Measurements from ENCODE around the gene FBXW7.

Gene FBXW7

GRCh38 chr4:152278505-152279233 is 257.2 kb downstream of the FBXW7 start:
- no peaks in the 10 kb centered on the region for H3K27me3 ChIP-seq (replicated peaks; ENCODE audit: control insufficient read depth, insufficient read depth, low read length, poor library complexity, severe bottlenecking)
- no peaks in the 10 kb centered on the region for H3K9me3 ChIP-seq (ENCODE audit: control insufficient read depth, low read length)
- H3K27ac ChIP-seq (ENCODE audit: insufficient read depth, low read length, poor library complexity, severe bottlenecking): no peak overlapping the region
- peaks cover 9% of the 10 kb centered on the region for H3K4me1 ChIP-seq (ENCODE audit: control insufficient read depth, insufficient read depth, low read length, poor library complexity, severe bottlenecking)
- DNase-seq: no peak
- no peaks in the 10 kb centered on the region for H3K36me3 ChIP-seq (ENCODE audit: control insufficient read depth, insufficient read depth, low read length)
- no peak overlapping the region for H3K4me3 ChIP-seq (ENCODE audit: insufficient read depth, low read depth, low read length, poor library complexity, severe bottlenecking)

DNA sequence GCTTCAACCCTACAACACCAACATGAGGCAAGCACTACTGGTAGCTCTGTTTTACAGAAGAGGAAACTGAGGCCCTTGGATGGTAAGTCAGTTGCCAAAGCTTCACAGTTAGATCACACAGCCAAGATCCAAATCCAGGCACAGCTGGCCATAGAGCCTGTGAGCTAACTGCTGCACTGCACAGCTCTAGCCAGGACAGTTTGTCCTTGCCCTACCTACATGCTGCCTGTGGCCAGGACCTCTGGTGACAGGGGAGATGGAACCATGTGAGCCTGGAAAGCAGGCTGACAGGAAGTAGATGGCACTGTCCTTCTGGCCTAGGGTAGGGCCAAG is 257.8 kb downstream of the FBXW7 start:
- Histone ChIP-seq H3K27ac (ENCODE audit: insufficient read depth, low read length, poor library complexity, severe bottlenecking) (no peak overlapping the region), H3K4me1 (ENCODE audit: control insufficient read depth, insufficient read depth, low read length, poor library complexity, severe bottlenecking) (peaks cover 9% of the 10 kb centered on the region), H3K27me3 (replicated peaks; ENCODE audit: control insufficient read depth, insufficient read depth, low read length, poor library complexity, severe bottlenecking) (no peaks in the 10 kb centered on the region), H3K4me3 (ENCODE audit: insufficient read depth, low read depth, low read length, poor library complexity, severe bottlenecking) (no peak overlapping the region), H3K9me3 (ENCODE audit: control insufficient read depth, low read length) (no peaks in the 10 kb centered on the region), H3K36me3 (ENCODE audit: control insufficient read depth, insufficient read depth, low read length) (no peaks in the 10 kb centered on the region)
- no peak for DNase-seq

DNA sequence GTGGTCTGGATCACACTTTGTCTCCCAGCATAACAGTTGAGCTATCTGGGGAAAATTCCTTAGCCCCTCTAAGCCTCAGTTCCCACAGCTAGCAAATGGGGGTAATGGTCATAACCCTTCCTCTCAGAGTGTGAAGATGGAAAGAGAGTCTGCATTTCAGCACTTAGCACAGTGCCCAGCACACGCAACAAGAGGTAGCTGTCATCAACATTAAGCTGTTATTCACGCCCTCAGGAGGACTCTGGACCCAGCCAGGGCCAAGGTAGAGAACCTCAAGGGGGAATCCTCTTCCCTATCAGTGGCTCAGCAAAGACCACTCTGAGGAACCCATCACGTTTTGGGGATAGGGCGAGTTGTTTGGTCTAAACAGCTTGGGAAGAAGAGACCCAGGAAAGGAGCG is 258.6 kb downstream of the FBXW7 start:
- DNase-seq: no peak
- no peaks in the 10 kb centered on the region for H3K36me3 ChIP-seq (ENCODE audit: control insufficient read depth, insufficient read depth, low read length)

GRCh38 chr4:152273343-152273742 is 262.5 kb downstream of the FBXW7 start:
- Histone ChIP-seq H3K9me3 (ENCODE audit: control insufficient read depth, low read length) (no peaks in the 10 kb centered on the region), H3K36me3 (ENCODE audit: control insufficient read depth, insufficient read depth, low read length) (no peaks in the 10 kb centered on the region), H3K27ac (ENCODE audit: insufficient read depth, low read length, poor library complexity, severe bottlenecking) (no peak overlapping the region), H3K4me1 (ENCODE audit: control insufficient read depth, insufficient read depth, low read length, poor library complexity, severe bottlenecking) (no peaks in the 10 kb centered on the region), H3K27me3 (replicated peaks; ENCODE audit: control insufficient read depth, insufficient read depth, low read length, poor library complexity, severe bottlenecking) (no peaks in the 10 kb centered on the region), H3K4me3 (ENCODE audit: insufficient read depth, low read depth, low read length, poor library complexity, severe bottlenecking) (no peak overlapping the region)
- no peak for DNase-seq

More for the DNA sequence above, 258.6 kb downstream of the FBXW7 start:
- H3K4me3 ChIP-seq (ENCODE audit: insufficient read depth, low read depth, low read length, poor library complexity, severe bottlenecking): no peak overlapping the region
- H3K27ac ChIP-seq (ENCODE audit: insufficient read depth, low read length, poor library complexity, severe bottlenecking): no peak overlapping the region
- H3K27me3 ChIP-seq (replicated peaks; ENCODE audit: control insufficient read depth, insufficient read depth, low read length, poor library complexity, severe bottlenecking): no peaks in the 10 kb centered on the region
- no peaks in the 10 kb centered on the region for H3K9me3 ChIP-seq (ENCODE audit: control insufficient read depth, low read length)
- H3K4me1 ChIP-seq (ENCODE audit: control insufficient read depth, insufficient read depth, low read length, poor library complexity, severe bottlenecking): peaks cover 9% of the 10 kb centered on the region
